ENCODE measurements around the gene C4BPB. TPM values are rescaled to one million over a fixed set of nuclear protein-coding genes. Genes with fewer than 3 reads are reported as not detected.

The C4BPB gene
- total RNA-seq, 2 experiments from 2014 or later: 0.65 TPM; not detected in 1

DNA sequence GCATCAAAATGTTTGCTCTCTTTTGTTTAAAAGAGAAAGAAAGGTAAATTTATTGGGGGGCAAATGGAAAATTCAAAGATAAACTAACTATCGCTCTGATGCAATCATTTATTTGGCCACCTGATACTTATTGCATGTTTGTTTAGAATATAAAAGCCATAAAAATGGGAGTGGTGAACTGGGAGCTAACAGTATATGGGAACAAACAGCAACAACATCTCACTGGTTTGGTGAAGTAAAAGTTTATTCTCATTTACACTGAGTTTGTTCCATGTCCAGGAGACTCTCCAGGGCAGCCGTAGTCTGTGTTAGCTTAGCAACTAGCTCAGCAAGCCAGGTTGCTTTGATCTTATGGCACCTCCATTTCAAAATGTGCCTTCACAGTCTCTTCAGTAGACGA is 35.7 kb downstream of the C4BPB start:
- CTCF ChIA-PET: no interaction called here
- POLR2A ChIA-PET: no interaction called here

DNA sequence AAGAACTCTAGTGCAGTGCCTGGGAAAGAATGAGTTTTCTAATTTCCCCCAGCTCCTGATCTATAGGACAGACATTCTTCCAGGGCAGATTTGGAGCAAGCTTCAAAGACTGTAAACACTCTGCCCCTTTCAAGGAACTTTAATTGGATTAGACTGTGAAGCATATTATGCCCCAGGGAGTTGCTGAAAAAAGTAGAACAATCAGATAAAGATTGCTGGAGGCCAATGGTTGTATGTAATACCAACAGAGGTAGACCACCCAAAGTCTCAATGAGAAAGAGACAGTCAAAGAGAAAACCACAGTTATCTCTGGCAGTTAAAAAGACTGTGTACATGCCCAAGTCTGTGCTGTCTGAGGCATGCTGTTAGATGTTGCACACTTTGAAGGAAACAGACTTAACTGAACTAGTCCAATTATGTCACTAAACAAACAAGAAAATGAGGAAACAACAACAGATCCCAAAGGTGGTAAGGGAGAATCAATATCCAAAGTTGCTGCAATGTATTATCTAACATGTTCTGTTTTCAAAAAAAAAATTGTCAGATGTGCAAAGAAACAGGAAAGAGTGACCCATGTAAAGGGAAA is 39.8 kb downstream of the C4BPB start:
- ChIA-PET CTCF (no interaction called here), POLR2A (no interaction called here)

DNA sequence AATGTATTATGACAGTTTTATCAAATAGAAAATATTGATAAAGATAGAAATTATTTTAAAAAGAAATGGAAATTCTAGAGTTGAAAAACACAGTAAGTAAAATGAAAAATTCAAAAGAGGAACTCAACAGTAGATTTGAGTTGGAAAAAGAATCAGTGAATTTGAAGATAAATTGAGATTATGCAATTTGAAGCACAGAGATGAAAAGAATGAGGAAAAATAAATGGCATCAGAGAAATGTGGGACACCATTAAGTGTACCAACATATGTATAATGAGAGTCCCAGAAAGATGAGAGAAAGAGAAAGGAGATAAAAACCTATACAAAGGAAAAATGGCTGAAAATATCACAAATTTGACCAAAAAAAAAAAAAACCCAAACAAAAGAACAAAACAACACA is 40.4 kb downstream of the C4BPB start:
- CTCF ChIA-PET: no interaction called here

DNA sequence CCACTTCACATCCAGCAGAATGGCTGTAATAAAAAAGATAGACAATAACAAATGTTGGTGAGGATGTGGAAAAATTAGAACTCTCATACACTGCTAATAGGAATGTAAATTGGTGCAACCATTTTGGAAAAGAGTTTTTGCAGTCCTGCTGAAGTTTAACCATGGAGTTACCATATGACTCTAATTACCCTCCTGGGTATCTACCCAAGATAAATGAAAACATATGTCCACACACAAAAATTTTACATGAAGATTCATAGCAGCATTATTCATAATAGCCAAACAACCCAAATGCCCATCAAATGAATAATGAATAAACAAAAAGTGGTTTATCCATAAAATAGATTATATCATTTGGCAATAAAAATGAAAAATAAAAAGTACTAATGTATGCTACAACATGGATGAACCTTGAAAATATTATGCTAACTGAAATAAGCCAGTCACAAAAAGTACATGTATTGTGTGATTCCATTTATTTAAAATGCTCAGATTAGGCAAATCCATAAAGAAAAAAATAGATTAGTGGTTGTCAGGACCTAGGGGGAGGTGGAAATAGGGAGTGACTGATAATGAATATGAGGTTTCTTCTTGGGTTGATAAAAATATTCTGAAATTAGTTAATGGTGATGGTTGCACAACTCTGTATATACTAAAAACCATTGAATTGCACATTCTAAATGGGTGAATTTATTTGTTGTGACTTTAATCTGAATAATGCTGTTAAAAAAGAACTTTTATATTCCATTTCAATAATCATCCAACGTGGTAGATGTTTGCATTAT is 41.8 kb downstream of the C4BPB start:
- POLR2A ChIA-PET: no interaction called here
- CTCF ChIA-PET: no interaction called here

More for the DNA sequence above, 40.4 kb downstream of the C4BPB start:
- POLR2A ChIA-PET: no interaction called here

DNA sequence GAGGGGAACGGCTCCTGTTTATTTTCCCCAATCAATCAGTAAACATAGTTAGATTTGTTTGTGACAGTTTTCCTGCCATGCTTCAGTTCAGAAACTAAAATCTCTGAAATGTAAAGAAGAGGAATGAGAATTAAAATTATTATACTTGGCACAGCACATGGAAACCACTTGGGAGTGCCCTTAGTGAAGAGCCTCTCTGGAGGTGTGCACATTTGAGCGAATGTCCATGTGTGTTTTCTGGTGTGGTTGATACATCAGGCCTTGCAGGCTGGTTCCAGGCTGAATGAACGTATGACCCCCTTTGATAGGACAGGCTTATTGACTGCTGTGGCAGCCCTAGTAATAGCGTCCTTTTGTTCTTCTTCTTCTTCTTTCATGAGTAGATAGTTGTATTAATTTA is 42.5 kb downstream of the C4BPB start:
- ChIA-PET CTCF (no interaction called here), POLR2A (no interaction called here)

DNA sequence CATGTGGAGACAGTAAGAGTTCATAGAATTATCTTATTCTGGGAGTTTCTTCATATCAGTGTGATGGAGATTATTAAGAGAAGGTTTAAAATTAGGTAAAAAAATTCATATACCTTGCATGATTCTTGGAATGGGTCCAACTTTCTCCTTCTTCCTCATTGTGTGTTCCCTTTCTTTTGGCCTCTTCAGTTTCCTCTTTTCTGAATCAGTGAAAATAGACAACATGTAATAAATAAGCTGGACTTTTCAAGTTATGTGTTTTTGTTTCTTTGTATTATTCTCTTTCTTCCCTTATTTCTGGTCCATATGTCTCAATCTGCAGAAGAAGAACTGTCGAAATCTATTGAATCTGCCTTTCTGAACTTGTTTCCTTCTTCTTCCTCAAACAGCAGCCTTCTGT is 45.9 kb downstream of the C4BPB start:
- ChIA-PET POLR2A (no interaction called here), CTCF (no interaction called here)

DNA sequence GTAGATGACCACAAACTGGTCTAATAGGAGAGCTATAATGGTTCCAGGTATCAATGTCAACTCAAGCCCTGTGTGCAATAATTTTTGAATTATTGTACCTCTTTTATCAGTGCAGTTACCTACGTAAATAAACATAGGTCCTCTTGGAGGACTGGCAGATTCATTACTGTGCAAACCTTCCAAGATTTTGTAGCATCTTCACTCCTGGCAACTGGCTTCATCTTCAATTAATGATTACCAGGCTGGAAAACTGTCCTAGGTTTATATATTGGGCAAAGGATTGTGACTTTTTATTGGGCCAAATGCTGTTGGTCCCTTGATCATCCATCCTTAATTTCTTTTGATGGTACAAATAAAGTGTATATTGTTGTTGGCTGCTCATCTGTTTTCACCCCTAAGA is 51.0 kb downstream of the C4BPB start:
- POLR2A ChIA-PET: no interaction called here
- CTCF ChIA-PET: no interaction called here

DNA sequence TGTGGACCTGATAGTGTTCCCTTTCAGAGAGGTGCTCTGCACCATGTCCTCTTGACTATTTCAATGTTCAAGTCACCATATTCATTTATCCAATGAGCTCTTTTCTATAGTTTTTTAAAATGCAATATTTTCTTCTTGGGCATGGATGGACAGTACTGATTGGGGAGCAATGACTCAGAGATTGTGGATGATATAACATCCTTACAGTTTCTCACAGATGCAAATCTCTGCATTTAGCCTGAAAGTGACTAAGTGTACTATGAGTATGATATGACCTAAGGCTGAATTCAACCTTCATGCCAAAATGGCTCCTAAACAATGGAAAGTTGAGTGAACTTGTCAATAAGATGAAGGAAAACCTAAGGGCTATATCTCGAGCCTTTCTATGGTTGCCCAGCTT is 51.9 kb downstream of the C4BPB start:
- CTCF ChIA-PET: no interaction called here

DNA sequence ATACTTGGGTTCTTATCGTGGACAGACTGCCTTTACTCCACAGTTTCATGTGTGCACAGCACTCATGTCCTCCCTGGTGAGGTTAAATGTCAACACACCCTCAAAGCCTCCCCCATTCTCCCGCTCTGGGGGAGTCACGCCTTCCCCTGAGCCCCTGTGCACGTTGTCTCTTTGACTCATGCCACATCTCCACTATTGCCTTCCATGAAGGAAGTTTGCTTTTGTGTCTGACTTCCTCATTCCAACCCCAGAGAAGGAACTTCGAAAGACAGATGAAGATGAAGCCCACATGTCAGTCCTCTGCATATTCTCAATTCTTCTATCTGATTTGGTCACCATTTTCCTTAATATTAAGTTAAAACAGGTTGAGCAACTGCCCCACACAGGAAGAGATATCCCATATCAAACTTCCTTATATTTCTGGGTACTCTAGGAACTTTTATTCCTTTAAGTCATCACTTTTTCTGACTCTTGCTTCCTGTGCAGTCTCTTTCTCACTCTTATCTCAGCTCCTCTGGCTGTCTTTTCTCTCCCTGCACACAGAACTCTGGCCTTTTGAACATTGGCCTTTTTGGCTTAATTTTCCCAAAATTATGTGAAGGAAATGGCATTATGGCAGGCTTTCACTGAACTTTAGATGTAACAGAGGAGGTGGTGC is 56.9 kb downstream of the C4BPB start:
- ChIA-PET CTCF (no interaction called here), POLR2A (no interaction called here)

More for the DNA sequence above, 51.9 kb downstream of the C4BPB start:
- POLR2A ChIA-PET: no interaction called here

Other genes with a start within 250 kb of the C4BPB start
- gene IL20, start 223.2 kb upstream of the C4BPB start, total RNA-seq: not detected
- 1 to 10 TPM; 1.3 to 2.2 TPM for gene IL24, start 191.4 kb upstream of the C4BPB start, total RNA-seq
- 10 to 100 TPM; 53.1 to 56.4 TPM for gene FCMR, start 166.9 kb upstream of the C4BPB start, total RNA-seq
- gene PIGR, start 142.4 kb upstream of the C4BPB start, total RNA-seq: 1 to 10 TPM in 1 of 2 experiments, under 1 TPM in 1; 0.31 to 1.0 TPM
- not detected for gene FCAMR, start 118.4 kb upstream of the C4BPB start, total RNA-seq
- not detected for gene C1orf116, start 56.1 kb upstream of the C4BPB start, total RNA-seq
- gene YOD1, start 37.7 kb upstream of the C4BPB start, total RNA-seq: 1 to 10 TPM; 9.0 to 9.3 TPM
- gene PFKFB2, start 35.6 kb upstream of the C4BPB start, total RNA-seq: 1 to 10 TPM; 3.4 to 3.6 TPM
- gene C4BPA, start 15.4 kb downstream of the C4BPB start, total RNA-seq: not detected
- 100 to 1,000 TPM; 103 TPM for gene CD55, start 232.8 kb downstream of the C4BPB start, total RNA-seq